Osteocyte (in vitro differentiated cells): ENCODE results near the gene ADAM20. TPM values are rescaled to one million over a fixed set of nuclear protein-coding genes. Genes with fewer than 3 reads are reported as not detected.

Experiments used
- DNase-seq: peaks from one replicate; pipeline ENCODE4 v3.0.0; 2021; ENCODE audit warnings: mixed read lengths; ENCODE audit not compliant: unreplicated experiment; ENCODE audit errors: extremely low spot score
- H3K27ac Mint-ChIP-seq: one replicate; pipeline ENCODE4 v1.8.0; 2021; ENCODE audit warnings: mild to moderate bottlenecking, mixed read lengths; ENCODE audit not compliant: unreplicated experiment
- H3K27me3 Mint-ChIP-seq: one replicate; pipeline ENCODE4 v1.8.0; 2021; ENCODE audit warnings: mixed read lengths; ENCODE audit not compliant: unreplicated experiment
- H3K36me3 Mint-ChIP-seq: one replicate; pipeline ENCODE4 v1.8.0; 2021; ENCODE audit warnings: mixed read lengths; ENCODE audit not compliant: unreplicated experiment
- H3K4me1 Mint-ChIP-seq: one replicate; pipeline ENCODE4 v1.8.0; 2021; ENCODE audit warnings: mixed read lengths; ENCODE audit not compliant: unreplicated experiment
- H3K4me3 Mint-ChIP-seq: one replicate; pipeline ENCODE4 v1.8.0; 2021; ENCODE audit warnings: mild to moderate bottlenecking, moderate library complexity, mixed read lengths; ENCODE audit not compliant: unreplicated experiment
- H3K9me3 Mint-ChIP-seq: one replicate; pipeline ENCODE4 v1.8.0; 2021; ENCODE audit warnings: mixed read lengths; ENCODE audit not compliant: unreplicated experiment
- CTCF ChIP-seq: fragments of 200-600 bp; sonication (generic); IDR thresholded peaks from 2 replicates; pipeline ENCODE4 v1.5.0; 2021; ENCODE audit warnings: antibody characterized with exemption, mild to moderate bottlenecking, moderate library complexity
- total RNA-seq: library from RNA; stranded (reverse); gene quantifications from 2 replicates; pipeline ENCODE4 v1.2.1, GENCODE V29; 2021

The ADAM20 gene
- total RNA-seq, 1 donor from 2014 or later: 0.86 TPM

DNA sequence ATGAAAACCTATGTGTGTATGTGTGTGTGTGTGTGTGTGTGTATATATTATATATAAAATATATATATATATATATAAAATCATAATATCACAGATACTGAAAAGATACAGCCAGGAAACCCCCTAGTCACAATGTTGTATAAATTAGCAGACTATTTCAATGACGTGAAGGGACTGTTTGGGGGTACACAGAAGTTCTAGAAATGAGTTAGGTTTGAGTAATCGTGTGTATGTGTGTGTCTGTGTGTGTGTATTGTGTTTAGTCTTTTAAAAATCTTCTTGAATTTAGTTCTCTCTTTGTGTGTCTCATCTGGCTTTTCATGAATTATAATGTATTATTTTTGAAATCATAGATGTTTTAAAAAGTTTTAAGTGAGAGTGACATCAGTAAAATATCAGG is 61.0 kb downstream of the ADAM20 start:
- Mint-ChIP-seq H3K27ac (no peak overlapping the region), H3K27me3 (no peaks in the 10 kb centered on the region), H3K4me3 (no peak overlapping the region), H3K9me3 (peaks cover 8% of the 10 kb centered on the region), H3K4me1 (no peaks in the 10 kb centered on the region), H3K36me3 (no peaks in the 10 kb centered on the region)
- no peak for DNase-seq
- TF ChIP-seq CTCF: no peak

Other genes starting within 250 kb of the ADAM20 start
- gene COX16, start 175.3 kb downstream of the ADAM20 start, total RNA-seq: 25.1 and 32.5 TPM in 2 replicates
- 29.5 and 30.8 TPM in 2 replicates for gene SYNJ2BP, start 117.9 kb downstream of the ADAM20 start, total RNA-seq
- gene ADAM21, start 82.8 kb downstream of the ADAM20 start, total RNA-seq: 0.34 TPM in 1 of 2 replicates, not detected in the other
- gene MED6, start 65.7 kb upstream of the ADAM20 start, total RNA-seq: 36.1 and 39.7 TPM in 2 replicates
- gene TTC9, start 106.9 kb upstream of the ADAM20 start, total RNA-seq: 0.99 and 1.2 TPM in 2 replicates